ENCODE data around the gene BCAN.

- TF ChIP-seq, protein P1, sequence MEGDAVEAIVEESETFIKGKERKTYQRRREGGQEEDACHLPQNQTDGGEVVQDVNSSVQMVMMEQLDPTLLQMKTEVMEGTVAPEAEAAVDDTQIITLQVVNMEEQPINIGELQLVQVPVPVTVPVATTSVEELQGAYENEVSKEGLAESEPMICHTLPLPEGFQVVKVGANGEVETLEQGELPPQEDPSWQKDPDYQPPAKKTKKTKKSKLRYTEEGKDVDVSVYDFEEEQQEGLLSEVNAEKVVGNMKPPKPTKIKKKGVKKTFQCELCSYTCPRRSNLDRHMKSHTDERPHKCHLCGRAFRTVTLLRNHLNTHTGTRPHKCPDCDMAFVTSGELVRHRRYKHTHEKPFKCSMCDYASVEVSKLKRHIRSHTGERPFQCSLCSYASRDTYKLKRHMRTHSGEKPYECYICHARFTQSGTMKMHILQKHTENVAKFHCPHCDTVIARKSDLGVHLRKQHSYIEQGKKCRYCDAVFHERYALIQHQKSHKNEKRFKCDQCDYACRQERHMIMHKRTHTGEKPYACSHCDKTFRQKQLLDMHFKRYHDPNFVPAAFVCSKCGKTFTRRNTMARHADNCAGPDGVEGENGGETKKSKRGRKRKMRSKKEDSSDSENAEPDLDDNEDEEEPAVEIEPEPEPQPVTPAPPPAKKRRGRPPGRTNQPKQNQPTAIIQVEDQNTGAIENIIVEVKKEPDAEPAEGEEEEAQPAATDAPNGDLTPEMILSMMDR (conservative IDR thresholded peaks at IDR 0.05), result no peak
- no peak for TF ChIP-seq EZH2 (IDR thresholded peaks at IDR 0.05; ENCODE audit: low read depth)
Observed at GRCh38 chr1:156694690-156694962, 52.7 kb downstream of the BCAN start.
